K562 (cell line): ENCODE results near the gene ZNF581. TPM values are rescaled to one million over a fixed set of nuclear protein-coding genes. Genes with fewer than 3 reads are reported as not detected.
A peak's percentile ranks its signal among the peaks of the same experiment; 100 is the strongest.

ENCODE experiments used
- ARID3A ChIP-seq: IDR thresholded peaks from 2 replicates; pipeline ENCODE4 v1.6.1; 2012; ENCODE audit warnings: low read depth, low read length, improper control_type of control experiment, borderline replicate concordance
- E2F6 ChIP-seq, 2 experiments: IDR thresholded peaks; 2 replicates each; pipeline ENCODE4 v1.6.1; 2011; ENCODE audit warnings: borderline replicate concordance in 1 of 2, control low read depth in 1 of 2, low read depth in 1 of 2, low read length in 1 of 2, mild to moderate bottlenecking in 1 of 2, mixed read lengths in 1 of 2, moderate library complexity in 1 of 2; ENCODE audit not compliant: insufficient read depth in 1 of 2, insufficient read length in 1 of 2, poor library complexity in 1 of 2, severe bottlenecking in 1 of 2; ENCODE audit errors: extremely low read depth in 1 of 2
- MYBL2 ChIP-seq, 2 experiments: fragments of 450-650 bp in 1 of 2; sonication (generic) in 1 of 2; formaldehyde crosslinking in 1 of 2; IDR thresholded peaks; 2 replicates each; pipeline versions ENCODE4 v1.6.1 to v1.8.1; 2017 to 2022; ENCODE audit warnings: borderline replicate concordance in 1 of 2, inconsistent platforms in 1 of 2, low read depth in 1 of 2, mild to moderate bottlenecking in 1 of 2, missing genetic modification reagents in 1 of 2, moderate library complexity in 1 of 2
- NR2C2 ChIP-seq, 2 experiments: fragments of 200-800 bp in 1 of 2; sonication (Bioruptor generic) in 1 of 2; sonication (generic) in 1 of 2; formaldehyde crosslinking in 1 of 2; IDR thresholded peaks; 2 replicates each; pipeline versions ENCODE4 v1.6.1 to v1.8.0; 2016 to 2022; ENCODE audit warnings: mild to moderate bottlenecking in 1 of 2, missing compliant biosample characterization in 1 of 2, missing genetic modification characterization in 1 of 2, missing genetic modification reagents in 1 of 2
- OTX1 ChIP-seq: fragments of 450-650 bp; formaldehyde crosslinking; IDR thresholded peaks from 2 replicates; pipeline ENCODE4 v1.4.0; 2022; ENCODE audit warnings: mild to moderate bottlenecking
- PML ChIP-seq: IDR thresholded peaks from 2 replicates; pipeline ENCODE4 v1.6.1; 2012; ENCODE audit warnings: low read length, inconsistent platforms
- PPARD ChIP-seq: fragments of 250-450 bp; sonication (Bioruptor Pico); IDR thresholded peaks from 2 replicates; pipeline ENCODE4 v1.8.0; 2022; ENCODE audit warnings: inconsistent platforms, mild to moderate bottlenecking, moderate library complexity
- PRPF4 ChIP-seq: fragments of 200-400 bp; formaldehyde crosslinking; IDR thresholded peaks from one replicate; pipeline ENCODE4 v1.6.1; 2017; ENCODE audit warnings: low read length, low read depth, mild to moderate bottlenecking; ENCODE audit not compliant: insufficient read depth, poor library complexity, severe bottlenecking
- SFPQ ChIP-seq: fragments of 200-400 bp; formaldehyde crosslinking; IDR thresholded peaks from 2 replicates; pipeline ENCODE4 v1.6.1; 2017; ENCODE audit warnings: mild to moderate bottlenecking, low read depth, low read length, moderate library complexity
- TCF7L2 ChIP-seq: fragments of 150-350 bp; IDR thresholded peaks from 2 replicates; pipeline ENCODE4 v1.6.1; 2016; ENCODE audit warnings: low read depth, mild to moderate bottlenecking, low read length, moderate library complexity
- TFAP4 ChIP-seq: sonication (generic); formaldehyde crosslinking; IDR thresholded peaks from 2 replicates; pipeline ENCODE4 v1.8.0; 2022; ENCODE audit warnings: missing genetic modification reagents, mild to moderate bottlenecking, moderate library complexity, borderline replicate concordance
- THAP7 ChIP-seq: fragments of 250-450 bp; sonication (Bioruptor Pico); IDR thresholded peaks from 2 replicates; pipeline ENCODE4 v1.5.0; 2021
- TRIM28 ChIP-seq: fragments of 450-650 bp; IDR thresholded peaks from 2 replicates; pipeline ENCODE4 v1.6.1; 2017
- ZBED1 ChIP-seq: IDR thresholded peaks from 2 replicates; pipeline ENCODE4 v1.6.1; 2014
- ZBTB12 ChIP-seq: fragments of 250-450 bp; sonication (Bioruptor Pico); IDR thresholded peaks from 2 replicates; pipeline ENCODE4 v1.4.0; 2020
- ZNF121 ChIP-seq: sonication (generic); formaldehyde crosslinking; conservative IDR thresholded peaks from 2 replicates; pipeline ENCODE4 v1.8.0; 2022; ENCODE audit warnings: missing genetic modification reagents
- ZNF134 ChIP-seq: fragments of 250-450 bp; sonication (Bioruptor Pico); conservative IDR thresholded peaks from 2 replicates; pipeline ENCODE4 v1.4.0; 2020
- ZNF324 ChIP-seq: fragments of 250-450 bp; sonication (Bioruptor Pico); IDR thresholded peaks from 2 replicates; pipeline ENCODE4 v1.4.0; 2020; ENCODE audit warnings: mild to moderate bottlenecking
- polyA plus RNA-seq, 8 experiments: library from polyadenylated mRNA; depleted of rRNA in 4 of 8; stranded (reverse) in 5 of 8; unstranded in 3 of 8; fragments of >200 nt; fragmentation: Nextera tagmentation in 2 of 8; fragmentation: Illumina TruSeq in 1 of 8; extraction: Ambion mirVana in 2 of 8; extraction: Trizol in 1 of 8; gene quantifications; 2 replicates each; pipeline versions ENCODE4 v1.2.1 to v1.2.3, GENCODE V29; 2011 to 2014; ENCODE audit warnings: inconsistent platforms in 1 of 8, missing spikeins in 1 of 8
- total RNA-seq, 7 experiments: library from RNA; depleted of rRNA in 6 of 7; stranded (reverse); fragments of >200 nt in 6 of 7; fragmentation: Illumina TruSeq in 2 of 7; extraction: Trizol in 2 of 7; gene quantifications; 2 replicates each; pipeline versions ENCODE4 v1.2.1 to v1.2.3, GENCODE V29; 2011 to 2021; ENCODE audit warnings: low replicate concordance in 1 of 7

The ZNF581 gene
- total and polyA plus RNA-seq, 9 of the 15 experiments (the other 6 are each of a cell fraction or from before 2014, with no cell fraction given), result 2.4 to 39.4 (median 15.4) TPM

- TF ChIP-seq THAP7, result peak; percentile 80; the same call in 1 of the 2 replicates
- TF ChIP-seq TRIM28, result no peak
- TF ChIP-seq ZNF324 (CRISPR knock-in tag), result 0 out of 2 replicates have a peak, but pooled peaks have one; percentile 14
- TF ChIP-seq ZBED1, result no peak
- TF ChIP-seq PML, result peak; percentile 57; the same call in 1 of the 2 replicates
- no peak for TF ChIP-seq TFAP4 (CRISPR knock-in tag)
- no peak for TF ChIP-seq ZNF121 (CRISPR knock-in tag)
- TF ChIP-seq SFPQ, result no peak
- TF ChIP-seq NR2C2 (CRISPR knock-in tag; IDR thresholded peaks at IDR 0.05), result peak; percentile 78
- peak; percentile 77 for TF ChIP-seq NR2C2 (tag; IDR thresholded peaks at IDR 0.05)
- peak; percentile 90 to 93 for TF ChIP-seq E2F6 (IDR thresholded peaks at IDR 0.05; ENCODE audit: borderline replicate concordance in 1 of 2, extremely low read depth in 1 of 2, insufficient read depth in 1 of 2, insufficient read length in 1 of 2, low read depth in 1 of 2, low read length in 1 of 2, poor library complexity in 1 of 2, severe bottlenecking in 1 of 2)
- no peak for TF ChIP-seq OTX1 (CRISPR knock-in tag)
- no peak for TF ChIP-seq TCF7L2
- no peak for TF ChIP-seq PPARD (CRISPR knock-in tag)
- no peak for TF ChIP-seq ZNF134 (CRISPR knock-in tag)
- TF ChIP-seq MYBL2 (IDR thresholded peaks at IDR 0.05; ENCODE audit: low read depth), result no peak
- TF ChIP-seq MYBL2 (CRISPR knock-in tag; IDR thresholded peaks at IDR 0.05; ENCODE audit: borderline replicate concordance), result no peak; the same call in 1 of the 2 replicates
- peak; percentile 42; the same call in 1 of the 2 replicates for TF ChIP-seq ZBTB12
- no peak for TF ChIP-seq PRPF4
- TF ChIP-seq ARID3A, result no peak
These were observed 11.6 kb downstream of the ZNF581 start, which contains the start of gene U2AF2 (continued) for GRCh38 chr19:55654868-55655647.
